ENCODE measurements around the gene VPS45.
A peak's percentile ranks its signal among the peaks of the same experiment; 100 is the strongest.

The VPS45 gene

DNA sequence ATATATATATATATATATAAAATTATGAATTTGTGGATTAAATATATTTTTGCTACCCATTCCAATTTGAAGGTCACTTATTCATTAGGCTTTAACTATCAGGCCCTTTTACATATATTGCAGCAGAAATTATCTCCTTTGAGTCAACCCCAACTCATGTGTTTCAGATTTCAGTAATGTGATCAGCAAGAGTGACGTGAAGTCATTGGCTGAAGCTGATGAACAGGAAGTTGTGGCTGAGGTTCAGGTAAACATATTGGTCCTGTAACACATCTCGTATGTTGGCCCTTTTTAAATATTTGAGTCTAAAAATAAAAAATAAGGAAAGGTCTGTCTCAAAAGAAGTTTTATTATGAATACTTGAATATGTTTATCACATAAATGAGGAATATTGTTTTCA, 8.5 kb downstream of the VPS45 start:
- no peak for DNase-seq

DNA sequence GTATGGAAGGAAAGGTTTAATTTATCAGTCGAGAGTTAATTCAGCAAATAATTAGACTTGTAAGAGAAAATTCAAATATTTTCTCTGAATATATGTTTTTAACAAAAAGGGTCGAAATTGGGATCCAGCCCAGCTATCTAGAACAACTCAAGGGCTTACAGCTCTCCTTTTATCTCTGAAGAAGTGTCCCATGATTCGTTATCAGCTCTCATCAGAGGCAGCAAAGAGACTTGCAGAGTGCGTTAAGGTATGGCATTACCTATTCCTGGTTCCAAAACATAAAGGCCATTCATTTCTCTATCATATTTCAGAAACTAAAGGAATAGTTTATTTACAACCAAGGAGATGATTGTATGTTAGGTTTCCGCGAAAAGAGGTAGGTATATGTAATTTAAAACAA, 9.4 kb downstream of the VPS45 start:
- no peak for DNase-seq

DNA sequence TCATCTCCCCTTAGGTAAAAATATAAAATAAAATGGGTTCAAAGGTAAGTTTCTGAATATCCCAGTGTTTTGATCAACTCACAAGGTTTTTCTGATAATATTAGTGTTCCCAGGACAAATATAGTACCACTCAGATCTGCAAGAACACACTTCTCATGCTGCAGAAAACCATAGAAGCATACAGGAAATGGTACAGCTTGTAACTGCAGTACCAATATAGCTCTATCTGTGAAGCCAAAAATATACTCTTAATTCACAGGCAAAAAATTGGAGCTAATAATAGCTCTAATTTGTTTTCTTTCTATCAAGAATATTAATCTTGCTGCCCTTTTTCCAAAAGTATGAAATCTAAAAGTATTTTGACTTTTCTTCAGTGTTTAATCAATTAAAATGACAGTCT, 13.2 kb downstream of the VPS45 start:
- no peak for DNase-seq

DNA sequence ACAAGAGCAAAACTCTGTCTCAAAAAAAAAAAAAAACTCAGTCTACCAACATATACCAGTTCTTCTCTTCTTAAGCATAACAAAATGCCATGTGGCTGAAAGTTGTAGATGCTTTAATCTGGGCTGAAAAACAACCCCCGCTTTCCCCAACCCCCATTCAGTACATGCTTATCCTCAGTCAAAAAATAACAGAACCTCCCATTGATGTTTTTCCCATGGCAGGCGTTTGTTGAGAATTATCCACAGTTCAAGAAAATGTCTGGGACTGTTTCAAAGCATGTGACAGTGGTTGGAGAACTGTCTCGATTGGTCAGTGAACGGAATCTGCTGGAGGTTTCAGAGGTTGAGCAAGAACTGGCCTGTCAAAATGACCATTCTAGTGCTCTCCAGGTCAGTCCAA, 14.9 kb downstream of the VPS45 start:
- no peak for DNase-seq

GRCh38 chr1:150083907-150084306, 16.3 kb downstream of the VPS45 start:
- no peak for DNase-seq

GRCh38 chr1:150085406-150085805, 17.8 kb downstream of the VPS45 start:
- no peak for DNase-seq

DNA sequence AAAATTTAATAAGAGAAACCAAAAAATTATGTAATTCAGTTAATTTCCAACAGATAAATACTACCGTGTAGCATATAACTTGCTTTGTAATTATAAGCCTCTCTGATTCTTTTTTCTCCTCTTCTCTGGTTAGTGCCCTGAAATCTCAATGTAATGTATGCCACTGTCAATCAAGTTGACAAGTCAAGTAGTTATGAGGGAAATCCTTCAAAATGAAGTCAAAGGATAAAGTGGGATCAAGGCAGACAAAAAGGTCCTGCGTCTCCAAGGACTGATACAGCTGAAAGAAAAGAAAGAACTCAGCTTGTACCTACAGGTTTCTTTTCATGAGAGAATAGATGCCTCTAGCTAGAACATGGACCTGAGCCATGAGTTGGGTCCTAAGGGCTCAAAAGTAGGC, 19.8 kb downstream of the VPS45 start:
- no peak for DNase-seq

DNA sequence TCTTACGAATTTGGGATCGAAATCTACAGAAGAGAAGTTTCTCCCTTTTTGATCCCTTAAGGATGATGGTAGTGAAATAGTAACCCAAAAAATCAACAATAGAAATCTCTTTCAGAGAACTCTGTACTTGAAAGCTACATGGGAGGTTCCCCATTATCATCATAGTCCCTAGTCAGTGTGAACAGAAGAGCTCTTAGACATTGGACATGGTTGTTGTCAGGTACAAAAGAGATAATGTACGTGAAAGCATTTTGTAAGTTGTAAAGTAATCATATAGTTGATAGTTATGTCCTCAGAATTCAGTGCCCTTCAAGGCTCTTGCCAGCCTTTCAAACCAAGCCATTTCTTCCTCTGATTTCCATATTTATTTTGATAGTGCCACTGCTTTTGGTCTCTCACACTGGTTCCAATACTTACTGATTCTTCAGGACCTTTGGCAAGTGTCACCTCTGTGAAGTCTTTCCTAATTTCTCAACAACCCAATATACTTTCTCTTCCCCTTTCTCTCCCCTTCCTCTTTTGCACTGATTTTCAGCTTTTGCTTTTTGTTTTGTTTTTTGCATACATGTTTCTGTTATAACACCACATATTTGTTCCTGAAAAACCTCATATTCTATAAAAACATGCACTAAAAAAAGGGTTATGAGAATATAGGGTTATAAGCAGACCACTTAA, 22.4 kb downstream of the VPS45 start:
- DNase-seq: no peak

DNA sequence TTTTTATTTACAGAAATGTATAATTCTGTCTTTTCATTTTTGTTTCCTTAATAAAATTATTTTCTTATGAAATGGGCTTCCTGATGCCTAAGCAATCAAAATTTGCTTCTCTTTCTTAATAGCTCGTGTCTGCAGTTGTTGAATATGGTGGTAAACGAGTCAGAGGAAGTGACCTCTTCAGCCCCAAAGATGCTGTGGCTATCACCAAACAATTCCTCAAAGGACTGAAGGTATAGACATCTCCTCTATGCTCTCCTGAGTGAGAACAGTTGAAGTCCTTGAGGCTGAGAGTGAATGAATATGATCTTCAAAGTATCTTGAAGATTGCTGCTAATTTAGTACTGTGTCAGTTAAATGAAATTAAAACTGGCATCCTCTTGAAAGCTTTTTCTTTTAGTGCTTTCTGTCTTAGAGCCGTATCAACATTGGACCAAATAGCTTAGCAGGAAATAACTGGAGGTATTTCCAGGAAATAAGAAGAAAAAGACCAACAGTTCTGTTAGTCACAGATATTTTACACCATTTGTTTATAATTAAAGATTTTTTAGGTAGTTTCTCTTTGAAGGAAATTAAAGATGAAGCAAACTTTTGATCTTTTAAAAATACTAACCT, 24.7 kb downstream of the VPS45 start:
- DNase-seq: no peak

DNA sequence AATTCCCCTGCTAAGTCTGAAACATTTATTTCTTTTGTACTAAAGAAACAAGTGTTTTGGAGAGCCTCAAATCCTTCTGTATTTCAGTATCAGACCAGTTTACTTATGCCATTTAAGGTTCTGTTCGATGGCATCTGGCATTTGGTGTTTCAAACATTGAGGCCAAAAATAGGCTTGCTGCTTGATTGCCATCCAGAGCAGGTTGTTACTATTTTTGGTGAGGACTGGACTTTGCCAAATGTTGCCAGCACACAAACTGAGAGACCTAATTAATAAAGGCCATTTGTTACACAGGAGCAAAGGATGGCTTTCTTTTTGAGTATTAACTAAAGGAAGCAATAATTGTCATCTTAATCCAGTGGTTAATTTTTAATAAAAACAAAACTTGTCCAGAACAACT, 26.2 kb downstream of the VPS45 start:
- no peak for DNase-seq

DNA sequence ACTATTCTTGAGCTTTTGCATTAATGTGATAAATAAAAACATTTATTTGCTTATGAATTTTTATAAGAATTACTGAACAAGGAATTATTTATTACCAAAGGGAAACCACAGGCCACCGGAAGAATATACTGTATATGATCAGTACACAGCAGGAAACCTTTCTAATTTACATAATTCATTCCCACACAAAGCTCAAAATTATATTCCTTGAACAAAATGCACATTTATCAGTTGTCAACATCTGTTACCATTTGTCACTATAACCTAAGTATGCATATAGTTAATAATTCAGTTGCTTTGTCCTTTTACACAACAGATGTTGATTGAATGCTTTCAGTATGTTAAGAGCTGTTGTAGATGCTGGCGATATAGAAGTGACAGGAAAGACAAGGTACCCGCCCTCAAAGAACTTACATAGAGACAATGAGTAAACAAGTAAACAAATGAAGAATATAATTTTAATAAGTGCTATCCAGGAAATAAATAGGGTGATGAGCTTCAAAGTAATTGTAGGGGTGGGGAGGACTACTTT, 27.2 kb downstream of the VPS45 start:
- DNase-seq: no peak

DNA sequence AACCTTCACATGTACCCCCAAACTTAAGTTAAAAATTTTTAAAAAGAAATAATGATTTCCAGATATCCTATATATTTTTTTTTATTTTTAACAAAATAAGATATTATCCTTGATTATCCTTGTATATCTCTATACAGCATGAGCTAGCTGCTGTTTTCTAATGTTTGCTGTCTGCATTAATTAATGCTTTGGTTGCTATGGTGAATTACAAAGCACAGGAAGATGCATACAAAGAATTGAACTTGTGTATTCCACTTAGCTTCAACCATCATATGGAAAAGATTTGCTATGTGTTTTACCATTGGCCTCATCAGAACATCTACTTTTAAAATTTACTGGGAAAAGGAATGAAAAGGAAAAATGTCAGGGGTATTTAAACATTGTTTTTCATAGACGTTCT, 35.4 kb downstream of the VPS45 start:
- DNase-seq: no peak

DNA sequence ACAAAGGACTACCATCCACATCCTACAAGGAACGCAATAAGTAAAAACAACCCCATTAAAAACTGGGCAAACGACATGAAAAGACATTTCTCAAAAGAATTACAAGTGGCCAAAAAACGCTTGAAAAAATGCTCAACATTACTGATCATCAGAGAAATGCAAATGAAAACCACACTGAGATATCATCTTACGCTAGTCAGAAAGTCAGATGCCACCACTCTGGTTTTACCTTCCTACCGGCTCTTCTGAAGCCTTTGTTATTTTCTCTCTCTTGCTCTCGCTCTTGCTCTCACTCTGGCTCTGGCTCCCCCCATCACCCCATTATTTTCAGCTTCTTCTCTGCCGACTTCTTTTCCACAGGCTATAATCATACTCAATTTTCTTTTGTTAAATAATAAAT, 38.8 kb downstream of the VPS45 start:
- DNase-seq: peak in 1 of 2 donors; percentile 6

DNA sequence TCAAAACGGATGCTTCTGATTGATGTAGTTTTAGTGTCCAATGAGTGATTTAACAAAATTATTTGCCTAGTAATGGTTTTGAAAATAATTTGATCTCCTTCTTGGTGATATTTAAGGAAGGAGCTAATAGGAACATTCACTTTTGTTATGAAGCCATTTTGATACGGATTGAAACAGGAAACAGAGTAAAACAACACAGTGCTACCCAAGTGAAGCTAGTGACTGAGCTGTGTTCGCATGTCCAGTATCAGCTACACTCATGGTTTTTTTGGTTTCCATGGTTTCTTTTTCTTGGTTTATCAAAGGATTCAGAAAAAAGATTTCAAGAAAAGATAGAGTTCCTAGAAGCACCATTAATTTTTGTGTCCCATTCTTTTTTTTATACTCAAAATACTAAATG, 42.0 kb downstream of the VPS45 start:
- DNase-seq: no peak

GRCh38 chr1:150110116-150110515, 42.5 kb downstream of the VPS45 start:
- DNase-seq: no peak

GRCh38 chr1:150111670-150112069, 44.1 kb downstream of the VPS45 start:
- no peak for DNase-seq

- DNase-seq: no peak
Measured at GRCh38 chr1:150115121-150115520, 47.5 kb downstream of the VPS45 start.

DNA sequence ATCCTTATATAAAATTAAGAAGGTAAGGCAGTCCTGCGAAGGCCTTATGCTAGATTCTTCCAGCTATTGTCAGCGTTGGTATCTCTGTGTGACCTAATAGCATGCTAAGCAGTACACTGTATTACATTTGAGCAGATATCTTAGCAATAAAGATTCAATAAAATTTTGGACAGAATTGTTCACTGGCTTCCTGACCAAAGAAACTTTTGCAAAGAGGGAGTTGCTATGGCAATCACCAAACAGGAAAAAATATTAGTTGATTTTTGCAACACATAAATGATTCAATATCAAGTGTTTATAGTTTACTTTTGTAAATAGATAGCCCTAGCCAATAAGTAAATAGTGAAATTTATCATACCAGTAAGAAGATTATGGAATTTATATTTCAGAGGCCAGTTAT, 51.1 kb downstream of the VPS45 start:
- no peak for DNase-seq

DNA sequence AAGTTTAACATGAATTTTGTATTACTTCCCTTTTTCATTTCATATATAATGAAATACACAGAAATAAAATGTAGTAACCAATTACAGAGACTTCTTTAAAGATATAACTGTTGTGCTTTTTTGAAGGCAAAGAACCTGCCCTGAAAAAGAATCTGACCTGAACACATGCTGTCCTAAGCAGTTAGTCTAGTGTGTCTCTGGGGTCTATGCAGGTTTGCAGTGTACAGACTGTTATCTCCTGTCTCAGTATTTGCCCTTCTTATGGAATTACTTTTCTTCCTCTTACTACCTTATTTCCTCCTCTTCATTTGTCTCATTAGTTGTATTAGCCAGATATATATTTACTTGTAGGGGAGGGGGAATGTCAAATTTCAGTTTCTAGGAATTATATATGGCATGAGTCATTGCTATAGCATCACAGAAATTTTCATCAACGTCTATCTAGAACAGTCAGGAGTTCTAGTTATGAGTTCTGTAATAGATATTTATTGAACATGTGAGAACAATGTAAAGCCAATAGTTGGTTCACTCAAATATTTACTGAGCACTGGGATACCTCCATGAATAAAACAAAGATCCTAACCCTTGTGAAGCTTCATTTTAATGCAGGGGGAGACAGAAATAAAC, 53.8 kb downstream of the VPS45 start:
- no peak for DNase-seq

GRCh38 chr1:150126811-150127210, 59.2 kb downstream of the VPS45 start:
- no peak for DNase-seq

GRCh38 chr1:150127464-150127863, 59.9 kb downstream of the VPS45 start:
- no peak for DNase-seq

- DNase-seq: peak; percentile 56 to 59
Measured at GRCh38 chr1:150127868-150128267, 60.3 kb downstream of the VPS45 start.

DNA sequence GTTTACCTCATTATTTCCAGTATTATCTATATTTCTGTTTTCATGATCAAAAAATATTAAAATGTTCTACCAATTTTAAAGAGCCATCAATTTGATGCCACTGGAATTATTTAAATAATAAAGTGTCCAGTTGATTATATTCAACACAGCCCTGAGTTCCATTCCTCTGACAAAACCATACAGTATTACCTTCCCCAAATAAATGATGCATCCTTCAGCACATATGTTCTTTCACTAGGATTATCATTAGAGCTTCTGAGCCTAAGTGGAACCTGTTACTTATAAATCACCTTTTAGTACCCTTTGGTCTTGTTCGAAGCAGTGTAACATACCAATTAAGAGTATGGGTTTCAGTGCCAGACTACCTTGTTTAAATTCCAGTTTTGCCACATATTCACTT, 64.8 kb downstream of the VPS45 start:
- no peak for DNase-seq

GRCh38 chr1:150134537-150134936, 67.0 kb downstream of the VPS45 start:
- no peak for DNase-seq

Measured in stimulated activated CD4-positive, alpha-beta T cell treated with anti-CD3 and anti-CD28 coated beads, Interleukin-2, amount 100 ng/mL, for 24 hours (primary cell).